CD14-positive monocyte (primary cell): ENCODE measurements around the gene DPH1. TPM values are rescaled to one million over a fixed set of nuclear protein-coding genes. Genes with fewer than 3 reads are reported as not detected.

ENCODE experiments used
- DNase-seq, 3 donors: peaks; one replicate each; pipeline ENCODE4 v3.0.0-alpha.2; 2011 to 2022
- H2AFZ ChIP-seq: 2 replicates; pipeline ENCODE4 v1.6.0; 2012; ENCODE audit warnings: mild to moderate bottlenecking, low read depth, low read length, inconsistent platforms; ENCODE audit not compliant: insufficient read depth, poor library complexity, severe bottlenecking
- H3K27ac ChIP-seq, 2 donors: 1 replicate in 1 of 2; 2 replicates in 1 of 2; pipeline ENCODE4 v1.5.1; 2012 to 2013; ENCODE audit warnings: low read length in 2 of 2, control low read depth in 1 of 2, inconsistent platforms in 1 of 2, low read depth in 1 of 2, mild to moderate bottlenecking in 1 of 2
- H3K27me3 ChIP-seq, 2 donors: one replicate each; pipeline versions ENCODE4 v1.6.0 to v1.6.1; 2011 to 2013; ENCODE audit warnings: low read length in 2 of 2; ENCODE audit not compliant: control insufficient read depth in 2 of 2, insufficient read depth in 2 of 2
- H3K36me3 ChIP-seq, 2 donors: replicated peaks in 1 of 2; 1 replicate in 1 of 2; 2 replicates in 1 of 2; pipeline versions ENCODE4 v1.5.1 to v1.6.1; 2012 to 2013; ENCODE audit warnings: low read length in 2 of 2, control low read depth in 1 of 2, inconsistent platforms in 1 of 2, mild to moderate bottlenecking in 1 of 2; ENCODE audit not compliant: insufficient read depth in 2 of 2, control insufficient read depth in 1 of 2
- H3K4me1 ChIP-seq, 2 donors: 1 replicate in 1 of 2; 2 replicates in 1 of 2; pipeline versions ENCODE4 v1.5.1 to v1.6.1; 2012 to 2013; ENCODE audit warnings: low read length in 2 of 2, control low read depth in 1 of 2, inconsistent platforms in 1 of 2, mild to moderate bottlenecking in 1 of 2, moderate library complexity in 1 of 2; ENCODE audit not compliant: insufficient read depth in 2 of 2, control insufficient read depth in 1 of 2
- H3K4me2 ChIP-seq: replicated peaks from 2 replicates; pipeline ENCODE3; 2012; ENCODE audit warnings: low read length, moderate library complexity, mild to moderate bottlenecking; ENCODE audit not compliant: poor library complexity, severe bottlenecking; ENCODE audit errors: extremely low read depth
- H3K4me3 ChIP-seq, 3 experiments: fragments of 200-600 bp in 1 of 3; sonication (generic) in 1 of 3; replicated peaks in 1 of 3; 1 replicate in 2 of 3; 2 replicates in 1 of 3; pipeline ENCODE4 v1.5.1; 2011 to 2013; ENCODE audit warnings: low read length in 3 of 3, mild to moderate bottlenecking in 3 of 3, control low read depth in 2 of 3, low read depth in 2 of 3, inconsistent platforms in 1 of 3, moderate library complexity in 1 of 3
- H3K79me2 ChIP-seq: 2 replicates; pipeline ENCODE4 v1.6.0; 2012; ENCODE audit warnings: mild to moderate bottlenecking, control low read depth, inconsistent platforms, low read length, moderate library complexity; ENCODE audit not compliant: insufficient read depth
- H3K9ac ChIP-seq: 2 replicates; pipeline ENCODE4 v1.6.0; 2017; ENCODE audit warnings: low read length, mild to moderate bottlenecking; ENCODE audit not compliant: insufficient read depth, poor library complexity, severe bottlenecking
- H3K9me3 ChIP-seq, 2 donors: replicated peaks in 1 of 2; 1 replicate in 1 of 2; 2 replicates in 1 of 2; pipeline versions ENCODE4 v1.5.1 to v1.6.1; 2012 to 2013; ENCODE audit warnings: low read length in 2 of 2, control low read depth in 1 of 2; ENCODE audit not compliant: control insufficient read depth in 1 of 2, insufficient read depth in 1 of 2
- H4K20me1 ChIP-seq: 2 replicates; pipeline ENCODE4 v1.6.0; 2012; ENCODE audit warnings: mild to moderate bottlenecking, low read length, control low read depth, moderate library complexity; ENCODE audit not compliant: insufficient read depth
- H3K27ac Mint-ChIP-seq, 7 donors: one replicate each; pipeline ENCODE4 v1.8.0; 2020; ENCODE audit warnings: mild to moderate bottlenecking in 7 of 7, mixed read lengths in 7 of 7, moderate library complexity in 6 of 7, inconsistent platforms in 2 of 7
- H3K27me3 Mint-ChIP-seq, 3 donors: one replicate each; pipeline ENCODE4 v1.8.0; 2021 to 2022; ENCODE audit warnings: low read depth in 3 of 3, mild to moderate bottlenecking in 3 of 3, mixed read lengths in 3 of 3, moderate library complexity in 3 of 3, inconsistent platforms in 1 of 3
- H3K36me3 Mint-ChIP-seq, 2 donors: one replicate each; pipeline ENCODE4 v1.8.0; 2020; ENCODE audit warnings: mixed read lengths in 2 of 2, inconsistent platforms in 1 of 2, mild to moderate bottlenecking in 1 of 2
- H3K4me1 Mint-ChIP-seq: one replicate; pipeline ENCODE4 v1.8.0; 2020; ENCODE audit warnings: mild to moderate bottlenecking, mixed read lengths
- H3K4me3 Mint-ChIP-seq, 2 donors: one replicate each; pipeline ENCODE4 v1.8.0; 2020; ENCODE audit warnings: mild to moderate bottlenecking in 2 of 2, mixed read lengths in 2 of 2, moderate library complexity in 1 of 2
- H3K9me3 Mint-ChIP-seq, 7 donors: one replicate each; pipeline ENCODE4 v1.8.0; 2020 to 2022; ENCODE audit warnings: mixed read lengths in 7 of 7, mild to moderate bottlenecking in 6 of 7, moderate library complexity in 6 of 7, inconsistent platforms in 2 of 7
- WGBS: methylation state at CpG from one replicate; pipeline ENCODE4 v1.1.5; 2013; ENCODE audit warnings: missing lambda C conversion rate; ENCODE audit not compliant: insufficient coverage; 5-methylcytosine and 5-hydroxymethylcytosine counted together
- intact Hi-C, 2 donors: fragments of 100-400 bp; cut with micrococcal nuclease; formaldehyde crosslinking; loops; one replicate each; pipeline versions ENCODE4 v1.15.0 to v1.15.1; 2023
- polyA plus RNA-seq, 3 donors: library from polyadenylated mRNA; depleted of rRNA in 1 of 3; unstranded in 2 of 3; stranded (reverse) in 1 of 3; fragments of 300-500 nt in 2 of 3; fragments of >200 nt in 1 of 3; fragmentation: Illumina TruSeq in 2 of 3; gene quantifications; 1 replicate in 2 of 3; 2 replicates in 1 of 3; pipeline ENCODE4 v1.2.3, GENCODE V29; 2012 to 2021
- TF ChIP-seq, protein P1 (sequence below): fragments of 200-600 bp; IDR thresholded peaks from one replicate; pipeline ENCODE4 v1.8.0; 2022; ENCODE audit warnings: antibody characterized with exemption, mild to moderate bottlenecking

Gene DPH1
- polyA plus RNA-seq, 3 donors, result 7.5 to 29.4 (median 9.3) TPM

GRCh38 chr17:2068031-2068518, 38.1 kb downstream of the DPH1 start:
- intact Hi-C loops, result no loop called here
- Mint-ChIP-seq H3K27ac (no peak overlapping the region), H3K36me3 (peaks cover 82 to 84% of the 10 kb centered on the region in 2 donors), H3K9me3 (peaks cover 0 to 4% (median 0%) of the 10 kb centered on the region in 7 donors), H3K4me1 (peaks cover 42% of the 10 kb centered on the region), H3K27me3 (peaks cover 0 to 6% (median 2%) of the 10 kb centered on the region in 3 donors), H3K4me3 (no peak overlapping the region)
- DNase-seq, result no peak
- H3K9me3 ChIP-seq, result no peaks in the 10 kb centered on the region
- no peaks in the 10 kb centered on the region for H4K20me1 ChIP-seq
- peaks cover 15 to 26% of the 10 kb centered on the region in 2 donors for H3K4me1 ChIP-seq
- WGBS, result 100% methylated on average over 6 of the region's 6 CpGs
- H3K36me3 ChIP-seq, result peaks cover 13 to 57% of the 10 kb centered on the region in 2 donors
- TF ChIP-seq, protein P1, sequence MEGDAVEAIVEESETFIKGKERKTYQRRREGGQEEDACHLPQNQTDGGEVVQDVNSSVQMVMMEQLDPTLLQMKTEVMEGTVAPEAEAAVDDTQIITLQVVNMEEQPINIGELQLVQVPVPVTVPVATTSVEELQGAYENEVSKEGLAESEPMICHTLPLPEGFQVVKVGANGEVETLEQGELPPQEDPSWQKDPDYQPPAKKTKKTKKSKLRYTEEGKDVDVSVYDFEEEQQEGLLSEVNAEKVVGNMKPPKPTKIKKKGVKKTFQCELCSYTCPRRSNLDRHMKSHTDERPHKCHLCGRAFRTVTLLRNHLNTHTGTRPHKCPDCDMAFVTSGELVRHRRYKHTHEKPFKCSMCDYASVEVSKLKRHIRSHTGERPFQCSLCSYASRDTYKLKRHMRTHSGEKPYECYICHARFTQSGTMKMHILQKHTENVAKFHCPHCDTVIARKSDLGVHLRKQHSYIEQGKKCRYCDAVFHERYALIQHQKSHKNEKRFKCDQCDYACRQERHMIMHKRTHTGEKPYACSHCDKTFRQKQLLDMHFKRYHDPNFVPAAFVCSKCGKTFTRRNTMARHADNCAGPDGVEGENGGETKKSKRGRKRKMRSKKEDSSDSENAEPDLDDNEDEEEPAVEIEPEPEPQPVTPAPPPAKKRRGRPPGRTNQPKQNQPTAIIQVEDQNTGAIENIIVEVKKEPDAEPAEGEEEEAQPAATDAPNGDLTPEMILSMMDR, result no peak
- no peak overlapping the region for H3K9ac ChIP-seq
- no peak overlapping the region for H3K4me2 ChIP-seq
- no peak overlapping the region for H2AFZ ChIP-seq
- no peak overlapping the region for H3K27ac ChIP-seq
- no peaks in the 10 kb centered on the region for H3K27me3 ChIP-seq
- H3K4me3 ChIP-seq, result no peak overlapping the region
- H3K79me2 ChIP-seq, result no peaks in the 10 kb centered on the region

- Histone ChIP-seq H3K9ac (no peak overlapping the region), H3K36me3 (peaks cover 13 to 52% of the 10 kb centered on the region in 2 donors), H4K20me1 (no peaks in the 10 kb centered on the region), H3K4me3 (no peak overlapping the region), H2AFZ (no peak overlapping the region), H3K27ac (no peak overlapping the region), H3K79me2 (no peaks in the 10 kb centered on the region), H3K4me2 (no peak overlapping the region), H3K4me1 (peaks cover 15 to 26% of the 10 kb centered on the region in 2 donors), H3K27me3 (no peaks in the 10 kb centered on the region), H3K9me3 (no peaks in the 10 kb centered on the region)
- Mint-ChIP-seq H3K36me3 (peaks cover 77 to 80% of the 10 kb centered on the region in 2 donors), H3K4me3 (no peak overlapping the region), H3K4me1 (peaks cover 42% of the 10 kb centered on the region), H3K9me3 (peaks cover 0 to 4% (median 0%) of the 10 kb centered on the region in 7 donors), H3K27me3 (peaks cover 0 to 6% (median 2%) of the 10 kb centered on the region in 3 donors), H3K27ac (peak overlapping the region in 2 of 7 donors; percentile 42 to 56)
- WGBS, result 45% methylated on average over 12 of the region's 15 CpGs
- no peak for DNase-seq
- TF ChIP-seq, protein P1, result no peak
- intact Hi-C loops, result no loop called here
Measured at GRCh38 chr17:2068519-2069051, 38.6 kb downstream of the DPH1 start.
